Peyer's patch (tissue), 4 donors: ENCODE results near the gene GRPEL1. TPM values are rescaled to one million over a fixed set of nuclear protein-coding genes. Genes with fewer than 3 reads are reported as not detected.

Experiments used
- DNase-seq, 3 donors: peaks; one replicate each; pipeline ENCODE4 v3.0.0-alpha.2; 2017 to 2019
- H3K27ac ChIP-seq, 4 donors: fragments of 200-600 bp; sonication (generic); one replicate each; pipeline ENCODE4 v1.5.1; 2016 to 2019
- H3K27me3 ChIP-seq, 2 donors: fragments of 200-600 bp; sonication (generic); one replicate each; pipeline ENCODE4 v1.5.1; 2019
- H3K36me3 ChIP-seq, 3 donors: fragments of 200-600 bp; sonication (generic); one replicate each; pipeline ENCODE4 v1.5.1; 2016 to 2019
- H3K4me1 ChIP-seq, 4 donors: fragments of 200-600 bp; sonication (generic); one replicate each; pipeline ENCODE4 v1.5.1; 2016 to 2019
- H3K4me3 ChIP-seq, 4 donors: fragments of 200-600 bp; sonication (generic); 1 replicate in 3 of 4; 2 replicates in 1 of 4; pipeline ENCODE4 v1.5.1; 2016 to 2019; ENCODE audit warnings: mild to moderate bottlenecking in 1 of 4
- H3K9me3 ChIP-seq, 4 donors: fragments of 200-600 bp; sonication (generic); one replicate each; pipeline ENCODE4 v1.5.1; 2016 to 2019; ENCODE audit warnings: mild to moderate bottlenecking in 1 of 4
- CTCF ChIP-seq, 6 experiments: fragments of 450-650 bp in 4 of 6; fragments of 200-600 bp in 2 of 6; sonication (generic) in 1 of 6; IDR thresholded peaks; one replicate each; pipeline ENCODE4 v1.5.1; 2017 to 2019; ENCODE audit warnings: antibody characterized with exemption in 6 of 6, mild to moderate bottlenecking in 3 of 6, moderate library complexity in 1 of 6
- POLR2A ChIP-seq, 2 donors: fragments of 450-650 bp; IDR thresholded peaks; one replicate each; pipeline ENCODE4 v1.5.1; 2017; ENCODE audit warnings: antibody characterized with exemption in 2 of 2, mild to moderate bottlenecking in 2 of 2, moderate library complexity in 2 of 2
- total RNA-seq, 4 donors: library from RNA; depleted of rRNA; stranded (reverse); fragments of >200 nt; gene quantifications; one replicate each; pipeline ENCODE4 v1.1.0, GENCODE V29; 2016

The GRPEL1 gene
- total RNA-seq, 4 donors from 2014 or later: 13.2 to 35.4 (median 17.8) TPM

GRCh38 chr4:7060346-7061150, 7.3 kb downstream of the GRPEL1 start:
- no peak overlapping the region for H3K4me3 ChIP-seq
- H3K36me3 ChIP-seq: peaks cover 0 to 79% (median 0%) of the 10 kb centered on the region in 3 donors
- peaks cover 0 to 3% (median 0%) of the 10 kb centered on the region in 4 donors for H3K4me1 ChIP-seq
- no peak overlapping the region for H3K27ac ChIP-seq
- DNase-seq: no peak
- no peaks in the 10 kb centered on the region for H3K9me3 ChIP-seq
- no peaks in the 10 kb centered on the region for H3K27me3 ChIP-seq
- TF ChIP-seq CTCF (IDR thresholded peaks at IDR 0.05): no peak
- TF ChIP-seq POLR2A (IDR thresholded peaks at IDR 0.05): no peak

- Histone ChIP-seq H3K36me3 (peaks cover 0 to 80% (median 0%) of the 10 kb centered on the region in 3 donors), H3K27ac (no peak overlapping the region), H3K9me3 (no peaks in the 10 kb centered on the region), H3K4me3 (no peak overlapping the region), H3K27me3 (no peaks in the 10 kb centered on the region), H3K4me1 (no peaks in the 10 kb centered on the region)
- DNase-seq: no peak
- TF ChIP-seq POLR2A (IDR thresholded peaks at IDR 0.05): no peak
- no peak for TF ChIP-seq CTCF (IDR thresholded peaks at IDR 0.05)
Observed at GRCh38 chr4:7059662-7060061, 8.2 kb downstream of the GRPEL1 start.

GRCh38 chr4:7058792-7059191, 9.1 kb downstream of the GRPEL1 start:
- Histone ChIP-seq H3K4me3 (no peak overlapping the region), H3K27me3 (no peaks in the 10 kb centered on the region), H3K36me3 (peaks cover 0 to 80% (median 0%) of the 10 kb centered on the region in 3 donors), H3K27ac (no peak overlapping the region), H3K4me1 (no peaks in the 10 kb centered on the region), H3K9me3 (no peaks in the 10 kb centered on the region)
- DNase-seq: no peak
- no peak for TF ChIP-seq CTCF (IDR thresholded peaks at IDR 0.05)
- TF ChIP-seq POLR2A (IDR thresholded peaks at IDR 0.05): no peak

GRCh38 chr4:7055990-7056325, 11.9 kb downstream of the GRPEL1 start:
- DNase-seq: no peak
- TF ChIP-seq CTCF (IDR thresholded peaks at IDR 0.05) (no peak), POLR2A (IDR thresholded peaks at IDR 0.05) (no peak)
- H3K36me3 ChIP-seq: peaks cover 0 to 59% (median 0%) of the 10 kb centered on the region in 3 donors
- peaks cover 0 to 8% (median 0%) of the 10 kb centered on the region in 4 donors for H3K4me1 ChIP-seq
- H3K4me3 ChIP-seq: no peak overlapping the region
- no peaks in the 10 kb centered on the region for H3K9me3 ChIP-seq
- H3K27me3 ChIP-seq: no peaks in the 10 kb centered on the region
- no peak overlapping the region for H3K27ac ChIP-seq

- peaks cover 0 to 8% (median 0%) of the 10 kb centered on the region in 4 donors for H3K4me1 ChIP-seq
- TF ChIP-seq POLR2A (IDR thresholded peaks at IDR 0.05) (no peak), CTCF (IDR thresholded peaks at IDR 0.05) (no peak)
- no peak for DNase-seq
- no peaks in the 10 kb centered on the region for H3K27me3 ChIP-seq
- no peaks in the 10 kb centered on the region for H3K9me3 ChIP-seq
- H3K36me3 ChIP-seq: peaks cover 0 to 53% (median 0%) of the 10 kb centered on the region in 3 donors
- no peak overlapping the region for H3K4me3 ChIP-seq
- no peak overlapping the region for H3K27ac ChIP-seq
Observed at GRCh38 chr4:7055111-7055989, 12.5 kb downstream of the GRPEL1 start.
